Osteoblast (primary cell): ENCODE measurements around the gene OR5C1. TPM values are rescaled to one million over a fixed set of nuclear protein-coding genes. Genes with fewer than 3 reads are reported as not detected.

Experiments
- DNase-seq: peaks from one replicate; pipeline ENCODE4 v3.0.0; 2011; ENCODE audit warnings: low spot score, mixed read lengths; ENCODE audit not compliant: insufficient read length; ENCODE audit errors: missing footprints
- H2AFZ ChIP-seq: 2 replicates; pipeline ENCODE4 v1.6.0; 2011; ENCODE audit warnings: mild to moderate bottlenecking, low read length
- H3K27ac ChIP-seq: 2 replicates; pipeline ENCODE4 v1.5.1; 2011; ENCODE audit warnings: mild to moderate bottlenecking, low read depth, low read length, moderate library complexity
- H3K27me3 ChIP-seq: 2 replicates; pipeline ENCODE4 v1.6.0; 2012; ENCODE audit warnings: mild to moderate bottlenecking, control low read depth, inconsistent platforms, low read length, moderate library complexity; ENCODE audit not compliant: insufficient read depth
- H3K36me3 ChIP-seq: 2 replicates; pipeline ENCODE4 v1.5.1; 2011; ENCODE audit warnings: mild to moderate bottlenecking, low read length, control low read depth, moderate library complexity; ENCODE audit not compliant: insufficient read depth
- H3K4me1 ChIP-seq: 2 replicates; pipeline ENCODE4 v1.5.1; 2011; ENCODE audit warnings: mild to moderate bottlenecking, low read length, control low read depth, moderate library complexity; ENCODE audit not compliant: insufficient read depth
- H3K4me2 ChIP-seq: 2 replicates; pipeline ENCODE4 v1.6.0; 2011; ENCODE audit warnings: mild to moderate bottlenecking, low read length; ENCODE audit not compliant: insufficient read depth
- H3K4me3 ChIP-seq: fragments of 200-600 bp; sonication (generic); 3 replicates; pipeline ENCODE4 v1.5.1; 2012; ENCODE audit warnings: mild to moderate bottlenecking, low read length, inconsistent platforms; ENCODE audit not compliant: insufficient read depth
- H3K79me2 ChIP-seq: 2 replicates; pipeline ENCODE4 v1.6.0; 2012; ENCODE audit warnings: mild to moderate bottlenecking, low read length, control low read depth, inconsistent platforms; ENCODE audit not compliant: insufficient read depth
- H3K9me3 ChIP-seq: 2 replicates; pipeline ENCODE4 v1.5.1; 2011; ENCODE audit warnings: low read depth, low read length, control low read depth
- H4K20me1 ChIP-seq: 2 replicates; pipeline ENCODE4 v1.6.0; 2012; ENCODE audit warnings: mild to moderate bottlenecking, low read length, control low read depth; ENCODE audit not compliant: insufficient read depth
- total RNA-seq: library from RNA; depleted of rRNA; stranded (reverse); fragments of >200 nt; gene quantifications from 2 replicates; pipeline ENCODE4 v1.2.3, GENCODE V29; 2012
- TF ChIP-seq, protein P1 (sequence below): IDR thresholded peaks from 2 replicates; pipeline ENCODE4 v1.5.1; 2011; ENCODE audit warnings: mild to moderate bottlenecking, low read depth, low read length, moderate library complexity; ENCODE audit errors: extremely low read depth

The OR5C1 gene
- total RNA-seq, 1 donor: not detected

DNA sequence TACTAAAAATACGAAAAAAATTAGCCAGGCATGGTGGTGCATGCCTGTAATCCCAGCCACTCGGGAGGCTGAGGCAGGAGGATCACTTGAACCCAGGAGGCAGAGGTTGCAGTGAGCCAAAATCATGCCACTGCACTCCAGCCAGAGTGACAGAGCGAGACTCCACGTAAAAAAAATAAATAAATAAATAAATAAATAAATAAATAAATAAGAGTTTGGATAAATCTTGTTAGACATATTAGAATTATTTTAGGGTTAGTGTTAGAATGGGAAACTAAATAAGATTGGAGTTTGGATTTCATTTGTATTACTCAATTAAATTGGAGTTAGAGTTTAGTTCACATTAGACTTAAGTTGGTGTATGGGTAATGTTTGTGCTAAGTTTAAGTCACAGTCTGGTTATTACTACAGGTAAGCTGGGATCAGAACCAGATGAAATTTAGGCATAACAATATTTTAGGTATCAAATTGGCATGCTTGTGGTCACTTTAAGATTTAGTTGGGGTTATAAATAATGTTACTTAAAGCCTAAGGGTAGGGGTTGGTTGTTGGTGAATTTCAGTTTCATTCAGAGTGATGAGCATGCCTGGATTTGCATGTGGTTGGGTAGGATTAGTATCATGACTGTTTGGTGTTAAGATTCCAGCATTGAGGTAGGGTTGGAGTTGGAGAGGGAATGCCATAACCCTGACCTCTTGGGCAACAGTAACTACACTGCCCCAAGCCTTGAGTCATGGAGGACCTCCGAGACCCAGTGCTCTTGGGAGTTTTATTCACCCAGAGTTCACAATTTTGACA, 3.3 kb downstream of the OR5C1 start:
- no peaks in the 10 kb centered on the region for H3K4me1 ChIP-seq
- no peaks in the 10 kb centered on the region for H3K79me2 ChIP-seq
- no peak overlapping the region for H2AFZ ChIP-seq
- H3K27ac ChIP-seq: no peak overlapping the region
- H3K9me3 ChIP-seq: no peaks in the 10 kb centered on the region
- H4K20me1 ChIP-seq: no peaks in the 10 kb centered on the region
- no peaks in the 10 kb centered on the region for H3K27me3 ChIP-seq
- H3K4me3 ChIP-seq: no peak overlapping the region
- TF ChIP-seq, protein P1, sequence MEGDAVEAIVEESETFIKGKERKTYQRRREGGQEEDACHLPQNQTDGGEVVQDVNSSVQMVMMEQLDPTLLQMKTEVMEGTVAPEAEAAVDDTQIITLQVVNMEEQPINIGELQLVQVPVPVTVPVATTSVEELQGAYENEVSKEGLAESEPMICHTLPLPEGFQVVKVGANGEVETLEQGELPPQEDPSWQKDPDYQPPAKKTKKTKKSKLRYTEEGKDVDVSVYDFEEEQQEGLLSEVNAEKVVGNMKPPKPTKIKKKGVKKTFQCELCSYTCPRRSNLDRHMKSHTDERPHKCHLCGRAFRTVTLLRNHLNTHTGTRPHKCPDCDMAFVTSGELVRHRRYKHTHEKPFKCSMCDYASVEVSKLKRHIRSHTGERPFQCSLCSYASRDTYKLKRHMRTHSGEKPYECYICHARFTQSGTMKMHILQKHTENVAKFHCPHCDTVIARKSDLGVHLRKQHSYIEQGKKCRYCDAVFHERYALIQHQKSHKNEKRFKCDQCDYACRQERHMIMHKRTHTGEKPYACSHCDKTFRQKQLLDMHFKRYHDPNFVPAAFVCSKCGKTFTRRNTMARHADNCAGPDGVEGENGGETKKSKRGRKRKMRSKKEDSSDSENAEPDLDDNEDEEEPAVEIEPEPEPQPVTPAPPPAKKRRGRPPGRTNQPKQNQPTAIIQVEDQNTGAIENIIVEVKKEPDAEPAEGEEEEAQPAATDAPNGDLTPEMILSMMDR: no peak
- H3K36me3 ChIP-seq: no peaks in the 10 kb centered on the region
- no peak for DNase-seq
- no peak overlapping the region for H3K4me2 ChIP-seq

GRCh38 chr9:122797316-122798063, 8.8 kb downstream of the OR5C1 start:
- DNase-seq: no peak
- Histone ChIP-seq H3K9me3 (no peaks in the 10 kb centered on the region), H2AFZ (no peak overlapping the region), H3K27me3 (no peaks in the 10 kb centered on the region), H3K36me3 (no peaks in the 10 kb centered on the region), H3K4me1 (no peaks in the 10 kb centered on the region), H3K4me2 (no peak overlapping the region), H3K4me3 (no peak overlapping the region), H3K79me2 (no peaks in the 10 kb centered on the region), H3K27ac (no peak overlapping the region), H4K20me1 (no peaks in the 10 kb centered on the region)
- TF ChIP-seq, protein P1: no peak

DNA sequence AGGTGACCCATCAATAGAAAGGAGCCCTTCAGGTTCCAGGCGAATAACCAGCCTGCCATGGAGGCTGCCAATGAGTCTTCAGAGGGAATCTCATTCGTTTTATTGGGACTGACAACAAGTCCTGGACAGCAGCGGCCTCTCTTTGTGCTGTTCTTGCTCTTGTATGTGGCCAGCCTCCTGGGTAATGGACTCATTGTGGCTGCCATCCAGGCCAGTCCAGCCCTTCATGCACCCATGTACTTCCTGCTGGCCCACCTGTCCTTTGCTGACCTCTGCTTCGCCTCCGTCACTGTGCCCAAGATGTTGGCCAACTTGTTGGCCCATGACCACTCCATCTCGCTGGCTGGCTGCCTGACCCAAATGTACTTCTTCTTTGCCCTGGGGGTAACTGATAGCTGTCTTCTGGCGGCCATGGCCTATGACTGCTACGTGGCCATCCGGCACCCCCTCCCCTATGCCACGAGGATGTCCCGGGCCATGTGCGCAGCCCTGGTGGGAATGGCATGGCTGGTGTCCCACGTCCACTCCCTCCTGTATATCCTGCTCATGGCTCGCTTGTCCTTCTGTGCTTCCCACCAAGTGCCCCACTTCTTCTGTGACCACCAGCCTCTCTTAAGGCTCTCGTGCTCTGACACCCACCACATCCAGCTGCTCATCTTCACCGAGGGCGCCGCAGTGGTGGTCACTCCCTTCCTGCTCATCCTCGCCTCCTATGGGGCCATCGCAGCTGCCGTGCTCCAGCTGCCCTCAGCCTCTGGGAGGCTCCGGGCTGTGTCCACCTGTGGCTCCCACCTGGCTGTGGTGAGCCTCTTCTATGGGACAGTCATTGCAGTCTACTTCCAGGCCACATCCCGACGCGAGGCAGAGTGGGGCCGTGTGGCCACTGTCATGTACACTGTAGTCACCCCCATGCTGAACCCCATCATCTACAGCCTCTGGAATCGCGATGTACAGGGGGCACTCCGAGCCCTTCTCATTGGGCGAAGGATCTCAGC, 11.6 kb downstream of the OR5C1 start, which contains the start of gene OR1K1:
Gene OR1K1, plus strand, starts transcription at position 58 of the 995 bp plus-strand sequence. Its CDS starts 0 bp downstream, at position 58.
- Histone ChIP-seq H3K4me1 (no peaks in the 10 kb centered on the region), H3K4me3 (no peak within 1 kb of the TSS), H3K4me2 (no peak within 1 kb of the TSS), H3K36me3 (no peaks in the 10 kb centered on the region), H3K79me2 (no peaks in the 10 kb centered on the region), H3K27me3 (no peaks in the 10 kb centered on the region), H2AFZ (no peak within 1 kb of the TSS), H4K20me1 (no peaks in the 10 kb centered on the region), H3K9me3 (no peaks in the 10 kb centered on the region), H3K27ac (no peak within 1 kb of the TSS)
- no peak for DNase-seq
- TF ChIP-seq, protein P1: no peak
